Choroid plexus epithelial cell (primary cell): Measurements from ENCODE around the gene SPRED2.

ENCODE experiments used
- DNase-seq: peaks from one replicate; pipeline ENCODE4 v3.0.0-alpha.2; 2010; ENCODE audit warnings: low read depth
- H3K4me3 ChIP-seq: 2 replicates; pipeline ENCODE4 v1.5.1; 2011; ENCODE audit warnings: low read depth, mild to moderate bottlenecking, control low read depth, low read length, moderate library complexity
- TF ChIP-seq, protein P1 (sequence below): conservative IDR thresholded peaks from 2 replicates; pipeline ENCODE4 v1.5.1; 2011; ENCODE audit warnings: low read depth, mild to moderate bottlenecking, control low read depth, inconsistent platforms, low read length, moderate library complexity

SPRED2 gene

DNA sequence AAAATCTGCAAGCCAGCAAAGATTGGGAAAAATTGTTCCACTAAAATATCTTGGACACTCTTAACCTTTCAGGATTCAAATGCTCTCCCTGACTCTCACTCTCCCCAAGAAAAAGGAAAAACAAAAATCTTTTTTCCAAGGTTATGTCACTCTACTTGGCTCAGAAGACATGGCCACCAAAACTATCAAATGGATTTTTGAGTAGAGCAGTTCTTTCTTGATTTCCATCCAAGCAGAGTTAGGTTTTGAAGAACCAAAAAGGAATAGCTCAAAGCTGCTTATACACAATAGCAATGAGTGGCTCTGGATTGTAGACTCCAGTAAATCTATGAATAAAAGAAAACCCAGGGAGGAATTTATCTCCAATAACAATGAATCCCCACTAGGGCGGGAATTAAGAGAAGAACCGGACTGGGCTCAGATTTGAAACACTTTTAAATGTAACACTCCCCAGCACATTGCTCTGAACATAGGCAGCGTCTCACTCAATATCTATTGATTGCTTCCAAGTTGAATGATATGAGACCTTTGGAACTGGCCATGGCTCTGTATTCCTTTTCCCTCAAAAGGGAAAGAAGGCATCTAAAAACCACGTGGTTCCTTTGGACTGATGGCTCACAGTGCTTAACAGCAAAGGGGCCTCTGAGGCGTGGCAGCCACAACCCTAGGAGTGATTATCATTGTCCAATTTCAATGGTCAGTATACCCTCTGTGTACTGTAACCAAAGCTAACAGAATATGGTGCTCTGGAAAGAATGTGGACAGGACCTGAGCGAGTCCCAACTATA lies 68.3 kb downstream of the SPRED2 start:
- DNase-seq, result no peak

DNA sequence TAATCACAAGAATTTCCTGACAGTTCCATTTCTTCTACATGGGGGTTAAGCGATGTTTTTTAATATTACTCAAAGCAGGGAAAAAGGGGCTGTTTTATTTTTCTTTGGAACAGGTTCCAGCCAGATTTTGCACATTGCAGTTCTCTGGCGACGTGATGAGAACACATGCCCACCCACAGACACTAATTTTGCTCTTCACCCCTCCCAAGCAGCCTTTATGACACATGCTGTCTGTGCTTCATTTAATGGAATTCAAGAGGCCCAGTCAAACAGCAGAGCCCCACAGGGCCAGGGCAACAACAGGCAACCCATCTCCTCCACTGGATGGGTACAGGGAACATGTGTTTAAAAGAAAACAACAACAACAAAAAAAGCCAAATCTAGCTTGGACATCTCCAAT lies 70.8 kb downstream of the SPRED2 start:
- peak; percentile 56 for DNase-seq
- TF ChIP-seq, protein P1, sequence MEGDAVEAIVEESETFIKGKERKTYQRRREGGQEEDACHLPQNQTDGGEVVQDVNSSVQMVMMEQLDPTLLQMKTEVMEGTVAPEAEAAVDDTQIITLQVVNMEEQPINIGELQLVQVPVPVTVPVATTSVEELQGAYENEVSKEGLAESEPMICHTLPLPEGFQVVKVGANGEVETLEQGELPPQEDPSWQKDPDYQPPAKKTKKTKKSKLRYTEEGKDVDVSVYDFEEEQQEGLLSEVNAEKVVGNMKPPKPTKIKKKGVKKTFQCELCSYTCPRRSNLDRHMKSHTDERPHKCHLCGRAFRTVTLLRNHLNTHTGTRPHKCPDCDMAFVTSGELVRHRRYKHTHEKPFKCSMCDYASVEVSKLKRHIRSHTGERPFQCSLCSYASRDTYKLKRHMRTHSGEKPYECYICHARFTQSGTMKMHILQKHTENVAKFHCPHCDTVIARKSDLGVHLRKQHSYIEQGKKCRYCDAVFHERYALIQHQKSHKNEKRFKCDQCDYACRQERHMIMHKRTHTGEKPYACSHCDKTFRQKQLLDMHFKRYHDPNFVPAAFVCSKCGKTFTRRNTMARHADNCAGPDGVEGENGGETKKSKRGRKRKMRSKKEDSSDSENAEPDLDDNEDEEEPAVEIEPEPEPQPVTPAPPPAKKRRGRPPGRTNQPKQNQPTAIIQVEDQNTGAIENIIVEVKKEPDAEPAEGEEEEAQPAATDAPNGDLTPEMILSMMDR, result no peak
- H3K4me3 ChIP-seq, result no peak overlapping the region

More for the DNA sequence above, 68.3 kb downstream of the SPRED2 start:
- no peak overlapping the region for H3K4me3 ChIP-seq
- TF ChIP-seq, protein P1, result peak; percentile 1

DNA sequence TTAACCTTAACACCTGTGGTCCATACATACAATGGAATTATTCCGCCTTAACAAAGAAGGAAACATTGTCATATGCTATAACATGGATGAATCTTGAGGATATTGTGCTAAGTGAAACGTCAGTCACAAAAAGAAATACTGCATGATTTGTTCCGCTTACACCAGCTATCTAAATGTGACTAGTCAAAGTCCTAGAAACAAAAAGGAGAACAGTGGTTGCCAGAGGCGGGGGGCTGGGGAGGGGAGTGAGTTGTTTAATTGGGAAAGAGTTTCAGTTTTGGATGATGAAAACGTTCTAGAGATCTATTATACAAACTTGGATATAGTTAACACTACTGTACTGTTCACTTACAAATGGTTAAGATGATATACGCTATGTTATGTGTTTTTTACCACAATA lies 72.0 kb downstream of the SPRED2 start:
- H3K4me3 ChIP-seq, result no peak overlapping the region
- TF ChIP-seq, protein P1, result no peak
- DNase-seq, result no peak

DNA sequence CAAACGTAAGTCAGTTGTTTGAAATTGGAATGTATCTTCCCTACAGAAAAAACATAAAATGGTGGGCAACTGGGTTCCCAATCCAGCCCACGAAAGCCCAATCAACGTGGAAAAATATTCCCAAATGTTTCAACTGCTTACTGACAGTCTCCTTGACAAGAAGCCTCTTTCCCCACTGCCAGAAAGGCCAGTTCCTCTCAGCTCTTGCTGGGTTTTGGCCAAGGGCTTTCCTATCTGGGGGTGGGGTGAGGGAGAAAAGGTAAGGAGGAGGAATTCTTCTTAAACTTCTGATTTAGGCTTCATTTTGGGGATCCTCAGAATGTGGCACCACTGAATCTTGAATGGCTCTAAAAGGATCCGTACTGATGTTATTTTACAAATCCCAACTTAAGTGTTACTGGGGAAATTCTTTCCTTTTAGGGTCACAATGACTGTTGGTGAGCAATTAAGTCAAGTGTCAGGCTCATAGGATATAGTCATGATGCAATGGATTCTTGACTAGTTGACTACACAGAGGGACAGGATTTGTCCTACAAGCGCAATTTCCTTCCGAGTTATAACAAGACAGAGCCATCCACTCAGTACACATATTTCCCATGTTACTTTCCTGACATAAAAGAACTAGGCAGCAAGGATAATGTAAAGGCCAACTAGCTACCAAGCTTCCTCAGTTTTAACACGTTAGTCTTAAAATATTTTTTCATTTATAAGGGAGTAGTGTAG lies 73.6 kb downstream of the SPRED2 start:
- TF ChIP-seq, protein P1, result no peak
- no peak overlapping the region for H3K4me3 ChIP-seq
- DNase-seq, result no peak

DNA sequence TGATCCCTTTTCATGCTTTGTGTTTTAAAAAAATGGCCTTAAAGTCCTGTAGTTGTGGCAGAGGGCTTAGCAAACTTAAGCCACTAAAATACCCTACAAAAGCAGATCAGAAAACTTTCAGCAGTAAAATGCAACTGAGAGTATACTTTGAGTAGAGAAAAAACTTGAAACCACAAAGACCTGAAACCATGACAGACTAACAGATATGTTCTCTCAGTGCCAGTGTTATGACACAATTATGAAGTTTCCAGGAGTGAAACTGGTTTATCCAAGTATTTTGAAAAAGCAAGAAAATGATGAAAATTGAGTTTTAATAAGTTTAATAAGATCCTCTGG lies 74.5 kb downstream of the SPRED2 start:
- TF ChIP-seq, protein P1, result no peak
- H3K4me3 ChIP-seq, result no peak overlapping the region
- no peak for DNase-seq

DNA sequence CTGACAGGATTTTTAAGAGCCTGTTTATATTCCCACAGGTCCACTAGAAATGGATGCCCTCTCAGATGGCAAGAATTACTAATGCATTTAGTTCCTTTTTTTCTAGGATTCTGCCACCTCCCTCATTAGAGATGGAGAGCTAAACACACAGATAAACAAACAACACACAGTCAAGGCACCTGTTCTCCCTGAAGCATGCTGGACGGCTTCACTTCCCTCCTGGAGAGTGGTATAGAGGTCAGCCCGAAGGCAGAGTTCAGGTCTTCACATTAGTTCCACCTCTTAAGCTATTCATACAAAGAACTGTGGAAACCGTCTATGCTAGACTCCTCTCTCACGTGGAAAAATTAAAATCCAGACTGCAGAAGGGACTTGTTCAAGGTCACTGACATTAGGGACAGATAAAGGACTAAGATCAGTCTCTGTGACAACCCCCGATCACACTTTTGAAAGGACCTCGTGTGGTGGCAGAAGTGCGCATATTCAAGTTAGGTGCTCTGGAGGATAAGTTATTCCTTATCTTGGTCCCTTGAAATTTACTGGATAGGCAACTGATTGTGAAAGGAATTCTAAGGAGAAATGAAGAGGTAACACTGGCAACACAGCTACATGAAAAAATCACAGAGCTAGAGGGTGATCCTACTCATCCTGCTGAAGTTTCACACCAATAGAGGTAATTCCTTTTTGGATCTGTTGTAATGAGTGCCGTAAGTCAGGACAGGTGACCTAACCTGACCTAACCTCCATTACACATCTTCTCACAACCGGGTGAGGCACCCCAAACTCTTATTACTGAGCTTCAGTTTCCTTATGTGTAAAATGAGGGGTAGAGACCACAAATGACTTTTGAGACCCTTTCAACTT lies 75.1 kb downstream of the SPRED2 start:
- DNase-seq, result no peak

More for the DNA sequence above, 75.1 kb downstream of the SPRED2 start:
- H3K4me3 ChIP-seq, result no peak overlapping the region
- TF ChIP-seq, protein P1, result no peak
